ENCODE data around the gene CYP2S1. TPM values are rescaled to one million over a fixed set of nuclear protein-coding genes. Genes with fewer than 3 reads are reported as not detected.

Gene CYP2S1
- total and polyA plus RNA-seq, 9 of the 15 experiments (the other 6 are each of a cell fraction or from before 2014, with no cell fraction given): 0.07 to 1.9 (median 0.41) TPM

GRCh38 chr19:41166944-41167804 lies 25.8 kb upstream of the CYP2S1 start:
- ChIA-PET POLR2A (no interaction called here), CTCF (ENCODE audit: low intra/inter-chr PET ratio) (no interaction called here)
- H3K9me3 ChIP-seq (replicated peaks; ENCODE audit: control insufficient read depth, insufficient read depth, low read depth, low read length): no peaks in the 10 kb centered on the region
- H3K4me1 ChIP-seq (replicated peaks in 1 of 2; ENCODE audit: control insufficient read depth in 2 of 2, insufficient read depth in 2 of 2, low read length in 2 of 2): peaks cover 0 to 5% of the 10 kb centered on the region in 2 experiments; a peak in 2 of 5 replicates
- H3K4me3 ChIP-seq: no peak overlapping the region
- no peaks in the 10 kb centered on the region for H3K36me3 ChIP-seq (ENCODE audit: control insufficient read depth, insufficient read depth, low read length)
- no peak overlapping the region for H3K27ac ChIP-seq (ENCODE audit: extremely low read depth, low read depth, low read length)
- H3K9me1 ChIP-seq (ENCODE audit: control insufficient read depth, insufficient read depth, low read length): no peaks in the 10 kb centered on the region
- no peak overlapping the region for H2AFZ ChIP-seq (ENCODE audit: low read depth, low read length)
- BruUV-seq (replicated peaks): no TSS peak
- FAIRE-seq: no peak
- intact Hi-C loops (cut with micrococcal nuclease) (no loop called here), in situ Hi-C loops (cut with MboI) (no loop called here)
- H3K9ac ChIP-seq (ENCODE audit: insufficient read depth in 1 of 2, low read depth in 2 of 2, low read length in 2 of 2): no peak overlapping the region
- no peak overlapping the region for H3K4me2 ChIP-seq (ENCODE audit: insufficient read depth, low read length)
- H4K20me1 ChIP-seq (replicated peaks; ENCODE audit: control insufficient read depth, insufficient read depth, low read length): 0 out of 2 replicates have a peak, but pooled peaks cover 4% of the 10 kb centered on the region
- no peak for ATAC-seq
- H3K27me3 ChIP-seq (ENCODE audit: control insufficient read depth in 2 of 2, insufficient read depth in 2 of 2, low read length in 2 of 2): peaks cover 12 to 36% of the 10 kb centered on the region in 2 experiments; a peak in 4 of 5 replicates
- no peaks in the 10 kb centered on the region for H3K79me2 ChIP-seq (ENCODE audit: control insufficient read depth, insufficient read depth, low read length)
- WGBS (ENCODE audit: insufficient coverage, low coverage, missing lambda C conversion rate): 42% methylated on average over 14 of the region's 14 CpGs
- DNase-seq (ENCODE audit: extremely low read depth in 1 of 4, low spot score in 3 of 4): no peak
- no peak for TF ChIP-seq ARID3B (CRISPR knock-in tag; IDR thresholded peaks at IDR 0.05; ENCODE audit: borderline replicate concordance)
- TF ChIP-seq MGA (IDR thresholded peaks at IDR 0.05): no peak
- no peak for TF ChIP-seq MEF2A (IDR thresholded peaks at IDR 0.05; ENCODE audit: control insufficient read depth, low read depth, low read length)
- TF ChIP-seq RB1 (IDR thresholded peaks at IDR 0.05; ENCODE audit: low read depth): no peak
- no peak for TF ChIP-seq CCAR2 (IDR thresholded peaks at IDR 0.05; ENCODE audit: low read depth, low read length)
